Measurements from ENCODE around the gene TMEM220. TPM values are rescaled to one million over a fixed set of nuclear protein-coding genes. Genes with fewer than 3 reads are reported as not detected.

Gene TMEM220
- total and polyA plus RNA-seq, 9 donors: 5.4 to 14.1 (median 9.8) TPM

GRCh38 chr17:10681866-10682446 lies 47.9 kb downstream of the TMEM220 start:
- 9 to 19% (median 13%) methylated on average over 7 of the region's 7 CpGs for WGBS, 3 donors
- H3K27ac ChIP-seq: no peak overlapping the region
- no peaks in the 10 kb centered on the region for H3K9me3 ChIP-seq
- H3K27me3 ChIP-seq: no peaks in the 10 kb centered on the region
- intact Hi-C loops (cut with DNase I): no loop called here
- no peaks in the 10 kb centered on the region for H3K4me1 ChIP-seq (ENCODE audit: insufficient read depth)
- TF ChIP-seq CTCF (IDR thresholded peaks at IDR 0.05) (no peak), POLR2A (IDR thresholded peaks at IDR 0.05) (no peak), EP300 (IDR thresholded peaks at IDR 0.05) (no peak)
- H3K36me3 ChIP-seq: no peaks in the 10 kb centered on the region
- no peak for DNase-seq
- no peak overlapping the region for H3K4me3 ChIP-seq

GRCh38 chr17:10674704-10675103 lies 55.1 kb downstream of the TMEM220 start:
- WGBS, 3 donors: 95% methylated on average over 4 of the region's 4 CpGs
- no peak for TF ChIP-seq POLR2A (IDR thresholded peaks at IDR 0.05)
- no peak for TF ChIP-seq EP300 (IDR thresholded peaks at IDR 0.05)
- TF ChIP-seq CTCF (IDR thresholded peaks at IDR 0.05): no peak
- no peaks in the 10 kb centered on the region for H3K36me3 ChIP-seq

GRCh38 chr17:10673312-10673711 lies 56.5 kb downstream of the TMEM220 start:
- Histone ChIP-seq H3K9me3 (no peaks in the 10 kb centered on the region), H3K4me1 (ENCODE audit: insufficient read depth) (no peaks in the 10 kb centered on the region), H3K27ac (no peak overlapping the region), H3K36me3 (no peaks in the 10 kb centered on the region), H3K27me3 (no peaks in the 10 kb centered on the region), H3K4me3 (no peak overlapping the region)
- TF ChIP-seq POLR2A (IDR thresholded peaks at IDR 0.05): no peak
- no peak for TF ChIP-seq CTCF (IDR thresholded peaks at IDR 0.05)
- TF ChIP-seq EP300 (IDR thresholded peaks at IDR 0.05): no peak
- intact Hi-C loops (cut with DNase I): no loop called here
- 83 to 87% (median 85%) methylated on average over 12 of the region's 12 CpGs for WGBS, 3 donors
- DNase-seq: no peak

More at GRCh38 chr17:10674704-10675103, 55.1 kb downstream of the TMEM220 start:
- H3K4me3 ChIP-seq: no peak overlapping the region
- H3K9me3 ChIP-seq: no peaks in the 10 kb centered on the region
- no peak overlapping the region for H3K27ac ChIP-seq
- no peaks in the 10 kb centered on the region for H3K27me3 ChIP-seq
- no peak for DNase-seq
- no peaks in the 10 kb centered on the region for H3K4me1 ChIP-seq (ENCODE audit: insufficient read depth)
- intact Hi-C loops (cut with DNase I): no loop called here

GRCh38 chr17:10668775-10669174 lies 61.0 kb downstream of the TMEM220 start:
- H3K4me3 ChIP-seq: no peak overlapping the region
- H3K4me1 ChIP-seq (ENCODE audit: insufficient read depth): no peaks in the 10 kb centered on the region
- no peak for TF ChIP-seq EP300 (IDR thresholded peaks at IDR 0.05)
- no peak for TF ChIP-seq POLR2A (IDR thresholded peaks at IDR 0.05)
- TF ChIP-seq CTCF (IDR thresholded peaks at IDR 0.05): no peak
- no peaks in the 10 kb centered on the region for H3K27me3 ChIP-seq
- H3K27ac ChIP-seq: no peak overlapping the region
- DNase-seq: no peak
- no peaks in the 10 kb centered on the region for H3K9me3 ChIP-seq
- intact Hi-C loops (cut with DNase I): no loop called here
- no peaks in the 10 kb centered on the region for H3K36me3 ChIP-seq
- WGBS, 3 donors: 50 to 72% (median 69%) methylated on average over 1 of the region's 1 CpG
